K562 (cell line): ENCODE data around the gene DGKZ. TPM values are rescaled to one million over a fixed set of nuclear protein-coding genes. Genes with fewer than 3 reads are reported as not detected.

Experiments used
- ATAC-seq: fragments of 200-7000 bp; cut with Tn5 transposase; 3 replicates; pipeline ENCODE4 v1.9.1; 2020; ENCODE audit warnings: moderate library complexity
- BruUV-seq: library from RNA; stranded (reverse); fragments of 400-500 nt; replicated peaks from 2 replicates; lab custom pipeline; 2021; lab: Mats Ljungman, UMichigan
- CTCF ChIA-PET: fragments of 300-600 bp; formaldehyde crosslinking; extraction: SDS; loops from one replicate; lab custom pipeline; 2021; ENCODE audit warnings: low intra/inter-chr PET ratio; lab: Yijun Ruan, JAX
- POLR2A ChIA-PET: fragments of 300-600, 350-650 bp; sonication (Branson Sonifier 250); formaldehyde crosslinking; extraction: SDS; loops from one replicate; lab custom pipeline; 2021; ENCODE audit warnings: antibody characterized with exemption, inconsistent platforms; lab: Yijun Ruan, JAX
- DNase-seq, 4 experiments: peaks; one replicate each; pipeline versions ENCODE4 v3.0.0 to v3.0.0-alpha.2; 2011 to 2018; ENCODE audit warnings: low spot score in 3 of 4, mixed read lengths in 3 of 4; ENCODE audit errors: extremely low read depth in 1 of 4
- FAIRE-seq: peaks from 2 replicates; lab custom pipeline; 2011; peaks lifted over from hg19 to GRCh38; lab: Jason Lieb, UNC
- H2AFZ ChIP-seq: 2 replicates; pipeline ENCODE4 v1.6.0; 2011; ENCODE audit warnings: low read depth, low read length, control low read depth, inconsistent platforms
- H3K27ac ChIP-seq: fragments of 200-600 bp; 3 replicates; pipeline ENCODE4 v1.8.0; 2011; ENCODE audit warnings: low read depth, mild to moderate bottlenecking, control low read depth, inconsistent platforms, low read length, moderate library complexity, mixed read lengths; ENCODE audit errors: extremely low read depth
- H3K27me3 ChIP-seq, 2 experiments: fragments of 300-600 bp in 1 of 2; 2 replicates in 1 of 2; 3 replicates in 1 of 2; pipeline versions ENCODE4 v1.6.0 to v1.8.0; 2011; ENCODE audit warnings: inconsistent platforms in 2 of 2, low read length in 2 of 2, mild to moderate bottlenecking in 1 of 2, mixed read lengths in 1 of 2, moderate library complexity in 1 of 2; ENCODE audit not compliant: control insufficient read depth in 2 of 2, insufficient read depth in 2 of 2
- H3K36me3 ChIP-seq: fragments of 300-600 bp; 3 replicates; pipeline ENCODE4 v1.8.0; 2011; ENCODE audit warnings: mild to moderate bottlenecking, low read length, inconsistent platforms; ENCODE audit not compliant: control insufficient read depth, insufficient read depth
- H3K4me1 ChIP-seq, 2 experiments: fragments of 200-600 bp in 1 of 2; replicated peaks in 1 of 2; 2 replicates in 1 of 2; 3 replicates in 1 of 2; pipeline versions ENCODE4 v1.5.1 to v1.8.0; 2011; ENCODE audit warnings: inconsistent platforms in 2 of 2, low read length in 2 of 2, mild to moderate bottlenecking in 1 of 2, mixed read lengths in 1 of 2, moderate library complexity in 1 of 2; ENCODE audit not compliant: control insufficient read depth in 2 of 2, insufficient read depth in 2 of 2
- H3K4me2 ChIP-seq: 2 replicates; pipeline ENCODE4 v1.6.1; 2011; ENCODE audit warnings: low read length, control low read depth, inconsistent platforms, mixed read lengths; ENCODE audit not compliant: insufficient read depth
- H3K4me3 ChIP-seq: fragments of 200-600 bp; sonication (generic), shearing (Covaris generic); 2 replicates; pipeline ENCODE4 v1.5.1; 2016; ENCODE audit warnings: control low read depth, inconsistent platforms
- H3K79me2 ChIP-seq: fragments of 200-600 bp; 3 replicates; pipeline ENCODE4 v1.8.0; 2011; ENCODE audit warnings: low read length, inconsistent platforms; ENCODE audit not compliant: control insufficient read depth, insufficient read depth
- H3K9ac ChIP-seq, 2 experiments: 2 replicates each; pipeline versions ENCODE4 v1.6.0 to v1.6.1; 2011; ENCODE audit warnings: low read depth in 2 of 2, low read length in 2 of 2, control low read depth in 1 of 2, inconsistent platforms in 1 of 2, mild to moderate bottlenecking in 1 of 2, mixed read lengths in 1 of 2; ENCODE audit not compliant: insufficient read depth in 1 of 2
- H3K9me1 ChIP-seq: one replicate; pipeline ENCODE4 v1.6.0; 2011; ENCODE audit warnings: inconsistent platforms, mild to moderate bottlenecking, low read length, moderate library complexity; ENCODE audit not compliant: control insufficient read depth, insufficient read depth
- H3K9me3 ChIP-seq: replicated peaks from 2 replicates; pipeline ENCODE4 v1.5.1; 2011; ENCODE audit warnings: low read depth, low read length, inconsistent platforms; ENCODE audit not compliant: control insufficient read depth, insufficient read depth
- H4K20me1 ChIP-seq: replicated peaks from 2 replicates; pipeline ENCODE4 v1.6.1; 2011; ENCODE audit warnings: low read length, inconsistent platforms, mixed read lengths; ENCODE audit not compliant: control insufficient read depth, insufficient read depth
- AFF1 ChIP-seq, 2 experiments: fragments of 450-650 bp; IDR thresholded peaks; 2 replicates each; pipeline ENCODE4 v1.6.1; 2018; ENCODE audit warnings: mild to moderate bottlenecking in 2 of 2, low read depth in 1 of 2; ENCODE audit not compliant: partially characterized antibody in 2 of 2
- CHAMP1 ChIP-seq: fragments of 450-650 bp; IDR thresholded peaks from 2 replicates; pipeline ENCODE4 v1.6.1; 2016; ENCODE audit warnings: mild to moderate bottlenecking
- EP300 ChIP-seq: IDR thresholded peaks from 2 replicates; pipeline ENCODE4 v1.6.1; 2012; ENCODE audit warnings: low read length, improper control_type of control experiment
- HOMEZ ChIP-seq: fragments of 250-450 bp; sonication (Bioruptor Pico); IDR thresholded peaks from 2 replicates; pipeline ENCODE4 v1.4.0; 2020; ENCODE audit warnings: mild to moderate bottlenecking, moderate library complexity
- MYC ChIP-seq, 2 experiments: fragments of 250-450 bp in 1 of 2; sonication (Bioruptor Pico) in 1 of 2; IDR thresholded peaks; 2 replicates each; pipeline versions ENCODE4 v1.5.1 to v1.6.1; 2012 to 2021; ENCODE audit warnings: low read depth in 2 of 2, borderline replicate concordance in 1 of 2, improper control_type of control experiment in 1 of 2, low read length in 1 of 2, mild to moderate bottlenecking in 1 of 2, moderate library complexity in 1 of 2
- SMARCA5 ChIP-seq: fragments of 450-650 bp; IDR thresholded peaks from 2 replicates; pipeline ENCODE4 v1.6.1; 2016
- TGIF2 ChIP-seq: sonication (generic); formaldehyde crosslinking; IDR thresholded peaks from 2 replicates; pipeline ENCODE4 v1.8.1; 2022; ENCODE audit warnings: mild to moderate bottlenecking, missing genetic modification reagents, moderate library complexity
- THRB ChIP-seq: fragments of 450-650 bp; formaldehyde crosslinking; conservative IDR thresholded peaks from 2 replicates; pipeline ENCODE4 v1.4.0; 2022; ENCODE audit warnings: mild to moderate bottlenecking, missing genetic modification characterization
- ZNF668 ChIP-seq: fragments of 250-450 bp; sonication (Bioruptor Pico); IDR thresholded peaks from 2 replicates; pipeline ENCODE4 v1.8.0; 2022; ENCODE audit warnings: mild to moderate bottlenecking, inconsistent platforms
- ZNF717 ChIP-seq: fragments of 250-450 bp; sonication (Bioruptor Pico); IDR thresholded peaks from 2 replicates; pipeline ENCODE4 v1.5.0; 2021
- ZNF75A ChIP-seq: fragments of 450-650 bp; formaldehyde crosslinking; IDR thresholded peaks from 2 replicates; pipeline ENCODE4 v1.4.0; 2020; ENCODE audit warnings: mild to moderate bottlenecking
- WGBS: fragments of 100-300 bp; shearing (Covaris generic); methylation state at CpG from one replicate; pipeline ENCODE4 v1.1.6; 2016; ENCODE audit warnings: low coverage, mixed read lengths; ENCODE audit not compliant: insufficient coverage; ENCODE audit errors: missing lambda C conversion rate; 5-methylcytosine and 5-hydroxymethylcytosine counted together
- in situ Hi-C: fragments of 300-500 bp; cut with MboI; formaldehyde crosslinking; loops from 4 replicates; pipeline ENCODE4 v1.15.0; 2018; ENCODE audit warnings: inconsistent platforms, mixed read lengths
- intact Hi-C: fragments of 100-400 bp; cut with micrococcal nuclease; formaldehyde crosslinking; loops from 2 replicates; pipeline ENCODE4 v1.14.2; 2022
- polyA plus RNA-seq, 8 experiments: library from polyadenylated mRNA; depleted of rRNA in 4 of 8; stranded (reverse) in 5 of 8; unstranded in 3 of 8; fragments of >200 nt; fragmentation: Nextera tagmentation in 2 of 8; fragmentation: Illumina TruSeq in 1 of 8; extraction: Ambion mirVana in 2 of 8; extraction: Trizol in 1 of 8; gene quantifications; 2 replicates each; pipeline versions ENCODE4 v1.2.1 to v1.2.3, GENCODE V29; 2011 to 2014; ENCODE audit warnings: inconsistent platforms in 1 of 8, missing spikeins in 1 of 8
- total RNA-seq, 7 experiments: library from RNA; depleted of rRNA in 6 of 7; stranded (reverse); fragments of >200 nt in 6 of 7; fragmentation: Illumina TruSeq in 2 of 7; extraction: Trizol in 2 of 7; gene quantifications; 2 replicates each; pipeline versions ENCODE4 v1.2.1 to v1.2.3, GENCODE V29; 2011 to 2021; ENCODE audit warnings: low replicate concordance in 1 of 7

Gene DGKZ
- total and polyA plus RNA-seq, 9 of the 15 experiments (the other 6 are each of a cell fraction or from before 2014, with no cell fraction given): 0.51 to 100 (median 44.2) TPM

GRCh38 chr11:46407635-46408034 is 60.4 kb downstream of the DGKZ start:
- Histone ChIP-seq H3K4me3 (no peak overlapping the region), H3K27ac (no peak overlapping the region), H3K4me2 (no peak overlapping the region), H3K9me1 (no peaks in the 10 kb centered on the region), H3K9me3 (no peaks in the 10 kb centered on the region), H3K79me2 (no peaks in the 10 kb centered on the region), H3K9ac (no peak overlapping the region), H3K4me1 (no peaks in the 10 kb centered on the region), H2AFZ (no peak overlapping the region), H3K27me3 (no peaks in the 10 kb centered on the region), H4K20me1 (no peaks in the 10 kb centered on the region; the same call in 1 of the 2 replicates), H3K36me3 (peaks cover 36% of the 10 kb centered on the region; the same call in 2 of the 3 replicates)
- DNase-seq (no peak), ATAC-seq (no peak), FAIRE-seq (no peak)
- intact Hi-C loops: no loop called here
- BruUV-seq: no TSS peak
- WGBS: 88% methylated on average over 10 of the region's 10 CpGs
- in situ Hi-C loops: no loop called here
- POLR2A ChIA-PET: interaction anchor here (0.8 to 1.4 kb wide), 3 partner anchors 9 to 20 kb away, joined by 3 to 4 read pairs (median 4); no protein-coding TSS in a partner anchor
- CTCF ChIA-PET: no interaction called here
- TF ChIP-seq ZNF668 (CRISPR knock-in tag): no peak
- TF ChIP-seq THRB (CRISPR knock-in tag): no peak
- no peak for TF ChIP-seq AFF1 (IDR thresholded peaks at IDR 0.05; ENCODE audit: low read depth in 1 of 2, partially characterized antibody in 2 of 2)
- TF ChIP-seq HOMEZ (CRISPR knock-in tag): no peak
- TF ChIP-seq ZNF717 (CRISPR knock-in tag): no peak
- no peak for TF ChIP-seq SMARCA5
- no peak for TF ChIP-seq ZNF75A (CRISPR knock-in tag)
- TF ChIP-seq MYC (IDR thresholded peaks at IDR 0.05; ENCODE audit: low read depth, low read length): no peak
- TF ChIP-seq MYC (CRISPR knock-in tag; IDR thresholded peaks at IDR 0.05; ENCODE audit: borderline replicate concordance, low read depth): no peak
- TF ChIP-seq CHAMP1: no peak
- no peak for TF ChIP-seq EP300
- TF ChIP-seq TGIF2 (CRISPR knock-in tag): no peak
